Omental fat pad (tissue), 4 donors: ENCODE data around the gene EPB41L3. TPM values are rescaled to one million over a fixed set of nuclear protein-coding genes. Genes with fewer than 3 reads are reported as not detected.

ENCODE experiments used
- ATAC-seq: fragments of 150-250 bp; one replicate; pipeline ENCODE4 v1.9.1; 2016; ENCODE audit warnings: mild to moderate bottlenecking, moderate library complexity; ENCODE audit not compliant: low FRiP score
- DNase-seq: peaks from one replicate; pipeline ENCODE4 v3.0.0-alpha.2; 2019; ENCODE audit warnings: low spot score
- total RNA-seq, 4 donors: library from RNA; depleted of rRNA; stranded (reverse); fragments of >200 nt; gene quantifications; one replicate each; pipeline ENCODE4 v1.1.0, GENCODE V29; 2016
- TF ChIP-seq, protein P1 (sequence below), 3 donors: fragments of 450-650 bp; IDR thresholded peaks; one replicate each; pipeline ENCODE4 v1.5.1; 2016 to 2017; ENCODE audit warnings: antibody characterized with exemption in 3 of 3, mild to moderate bottlenecking in 3 of 3, moderate library complexity in 2 of 3

Gene EPB41L3
- total RNA-seq, 4 donors from 2014 or later = 138 to 319 (median 184) TPM

- TF ChIP-seq, protein P1, sequence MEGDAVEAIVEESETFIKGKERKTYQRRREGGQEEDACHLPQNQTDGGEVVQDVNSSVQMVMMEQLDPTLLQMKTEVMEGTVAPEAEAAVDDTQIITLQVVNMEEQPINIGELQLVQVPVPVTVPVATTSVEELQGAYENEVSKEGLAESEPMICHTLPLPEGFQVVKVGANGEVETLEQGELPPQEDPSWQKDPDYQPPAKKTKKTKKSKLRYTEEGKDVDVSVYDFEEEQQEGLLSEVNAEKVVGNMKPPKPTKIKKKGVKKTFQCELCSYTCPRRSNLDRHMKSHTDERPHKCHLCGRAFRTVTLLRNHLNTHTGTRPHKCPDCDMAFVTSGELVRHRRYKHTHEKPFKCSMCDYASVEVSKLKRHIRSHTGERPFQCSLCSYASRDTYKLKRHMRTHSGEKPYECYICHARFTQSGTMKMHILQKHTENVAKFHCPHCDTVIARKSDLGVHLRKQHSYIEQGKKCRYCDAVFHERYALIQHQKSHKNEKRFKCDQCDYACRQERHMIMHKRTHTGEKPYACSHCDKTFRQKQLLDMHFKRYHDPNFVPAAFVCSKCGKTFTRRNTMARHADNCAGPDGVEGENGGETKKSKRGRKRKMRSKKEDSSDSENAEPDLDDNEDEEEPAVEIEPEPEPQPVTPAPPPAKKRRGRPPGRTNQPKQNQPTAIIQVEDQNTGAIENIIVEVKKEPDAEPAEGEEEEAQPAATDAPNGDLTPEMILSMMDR (IDR thresholded peaks at IDR 0.05) = no peak
- ATAC-seq (no peak), DNase-seq (no peak)
Observed at GRCh38 chr18:5415031-5415430, 128.8 kb downstream of the EPB41L3 start.

DNA sequence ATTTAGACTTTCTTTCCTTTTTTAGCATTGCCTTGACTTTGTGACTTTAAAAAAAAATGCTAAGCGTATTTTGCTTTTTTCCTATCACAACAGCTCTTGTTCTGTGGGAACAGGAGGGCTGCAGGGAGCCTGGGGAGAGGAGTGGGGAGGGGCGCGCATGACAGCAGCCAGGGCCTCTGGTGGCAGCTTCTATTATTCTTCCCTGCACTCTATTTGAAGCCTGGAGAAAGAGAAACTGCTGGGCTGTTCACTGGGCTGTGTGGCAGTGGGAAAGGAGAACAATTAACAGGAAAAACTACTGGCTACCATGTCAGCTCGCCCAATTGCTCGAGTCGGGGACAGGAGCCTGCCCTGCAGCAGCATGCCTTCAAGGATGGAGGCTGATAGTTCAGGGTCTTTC lies 129.3 kb downstream of the EPB41L3 start:
- no peak for ATAC-seq
- TF ChIP-seq, protein P1 (IDR thresholded peaks at IDR 0.05) = no peak

GRCh38 chr18:5413447-5413846 lies 130.3 kb downstream of the EPB41L3 start:
- no peak for ATAC-seq
- DNase-seq = no peak
- TF ChIP-seq, protein P1 (IDR thresholded peaks at IDR 0.05) = no peak

More for the DNA sequence above, 129.3 kb downstream of the EPB41L3 start:
- DNase-seq = no peak

- ATAC-seq (no peak), DNase-seq (no peak)
- TF ChIP-seq, protein P1 (IDR thresholded peaks at IDR 0.05) = no peak
Observed at GRCh38 chr18:5410582-5410981, 133.2 kb downstream of the EPB41L3 start.

GRCh38 chr18:5398269-5398668 lies 145.5 kb downstream of the EPB41L3 start:
- no peak for DNase-seq
- TF ChIP-seq, protein P1 (IDR thresholded peaks at IDR 0.05) = no peak
- ATAC-seq = no peak

DNA sequence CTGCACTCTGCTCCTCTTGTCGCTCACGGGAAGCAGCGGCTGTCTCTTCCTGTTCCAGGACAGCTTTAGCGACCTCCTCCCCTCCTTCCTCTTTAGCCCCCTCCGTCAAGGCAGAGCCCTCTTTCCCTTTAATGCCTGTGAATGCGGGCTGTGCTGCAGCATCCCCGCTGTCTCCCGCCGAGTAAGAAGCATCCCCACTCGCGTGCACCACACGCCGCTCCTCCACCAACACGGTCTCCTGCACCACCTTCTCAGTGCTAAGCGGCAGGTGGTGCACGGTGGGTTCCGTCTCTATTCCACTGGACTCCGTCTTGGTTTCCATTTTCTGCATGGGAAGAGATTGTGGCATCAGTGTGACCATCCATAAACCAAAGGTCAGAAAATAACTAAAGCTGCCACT lies 146.7 kb downstream of the EPB41L3 start:
- no peak for ATAC-seq
- no peak for DNase-seq
- TF ChIP-seq, protein P1 (IDR thresholded peaks at IDR 0.05) = no peak

DNA sequence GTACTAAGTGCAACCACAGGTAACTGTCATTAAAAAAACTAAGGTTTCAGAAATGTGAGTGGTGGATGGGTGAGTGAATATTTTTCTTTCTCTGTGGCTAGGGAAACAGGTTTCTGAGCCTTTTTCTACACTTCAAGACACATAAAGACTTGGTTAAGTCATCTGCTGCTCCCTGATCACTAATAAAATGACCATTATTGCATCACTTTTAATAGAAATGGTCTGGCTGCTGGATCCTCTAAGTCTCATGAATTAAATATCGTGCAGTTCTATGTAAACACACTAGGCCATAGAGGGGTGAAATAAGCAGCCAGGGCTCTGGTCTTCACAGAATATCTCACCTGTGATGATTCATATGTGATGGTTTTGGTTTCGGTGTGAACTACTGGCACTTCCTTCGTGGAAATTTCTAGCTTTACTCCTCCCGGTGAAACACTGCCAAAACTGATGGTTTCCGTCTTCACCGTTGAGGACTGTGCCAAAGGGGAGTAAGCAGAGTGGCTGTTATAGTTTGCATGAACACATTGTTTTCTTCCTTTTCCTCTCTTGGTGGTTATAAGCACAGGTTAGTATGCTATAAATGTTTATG lies 147.8 kb downstream of the EPB41L3 start:
- TF ChIP-seq, protein P1 (IDR thresholded peaks at IDR 0.05) = no peak
- DNase-seq = no peak
- no peak for ATAC-seq
